Esophagus muscularis mucosa (tissue), 3 donors: ENCODE measurements around the gene PTPRE.

Experiments used
- CTCF ChIP-seq, 3 experiments: fragments of 200-600 bp in 2 of 3; fragments of 450-650 bp in 1 of 3; sonication (generic) in 2 of 3; IDR thresholded peaks; one replicate each; pipeline ENCODE4 v1.5.1; 2017 to 2019; ENCODE audit warnings: antibody characterized with exemption in 3 of 3, mild to moderate bottlenecking in 2 of 3, moderate library complexity in 1 of 3
- POLR2A ChIP-seq: fragments of 450-650 bp; IDR thresholded peaks from one replicate; pipeline ENCODE4 v1.6.1; 2017; ENCODE audit warnings: antibody characterized with exemption, moderate library complexity, mild to moderate bottlenecking, low read depth
- POLR2AphosphoS5 ChIP-seq, 2 donors: sonication (generic); formaldehyde crosslinking; IDR thresholded peaks; one replicate each; pipeline ENCODE4 v1.6.1; 2017; ENCODE audit warnings: antibody characterized with exemption in 2 of 2

- TF ChIP-seq POLR2A (no peak), CTCF (IDR thresholded peaks at IDR 0.05) (no peak), POLR2AphosphoS5 (IDR thresholded peaks at IDR 0.05) (no peak)
Measured at GRCh38 chr10:128027822-128028507, 121.1 kb downstream of the PTPRE start.
